ENCODE results near the gene CEP68.

Gene CEP68

GRCh38 chr2:65059071-65059470 lies 2.9 kb downstream of the CEP68 start:
- no peak for DNase-seq

- DNase-seq = no peak
Observed at GRCh38 chr2:65061146-65061909, 5.1 kb downstream of the CEP68 start.

- DNase-seq = no peak
Observed at GRCh38 chr2:65061910-65062339, 5.7 kb downstream of the CEP68 start.

- no peak for DNase-seq
Observed at GRCh38 chr2:65062843-65063825, 6.9 kb downstream of the CEP68 start.

GRCh38 chr2:65064728-65065552 lies 8.7 kb downstream of the CEP68 start:
- no peak for DNase-seq

GRCh38 chr2:65067806-65068553 lies 11.8 kb downstream of the CEP68 start:
- DNase-seq = no peak

GRCh38 chr2:65069439-65069824 lies 13.2 kb downstream of the CEP68 start:
- DNase-seq = no peak

- DNase-seq = no peak
Observed at GRCh38 chr2:65070172-65070830, 14.1 kb downstream of the CEP68 start.

GRCh38 chr2:65070856-65071255 lies 14.6 kb downstream of the CEP68 start:
- no peak for DNase-seq

- no peak for DNase-seq
Observed at GRCh38 chr2:65071499-65072180, 15.4 kb downstream of the CEP68 start.

GRCh38 chr2:65072181-65072970 lies 16.2 kb downstream of the CEP68 start:
- DNase-seq = no peak

GRCh38 chr2:65073879-65074565 lies 17.8 kb downstream of the CEP68 start:
- DNase-seq = no peak

GRCh38 chr2:65075176-65075575 lies 19.0 kb downstream of the CEP68 start:
- DNase-seq = no peak

GRCh38 chr2:65075605-65076344 lies 19.6 kb downstream of the CEP68 start:
- DNase-seq = no peak

- DNase-seq = no peak
Observed at GRCh38 chr2:65076345-65076710, 20.1 kb downstream of the CEP68 start.

GRCh38 chr2:65077898-65078297 lies 21.7 kb downstream of the CEP68 start:
- no peak for DNase-seq

GRCh38 chr2:65079017-65079416 lies 22.8 kb downstream of the CEP68 start:
- no peak for DNase-seq

- no peak for DNase-seq
Observed at GRCh38 chr2:65081232-65081685, 25.0 kb downstream of the CEP68 start.

GRCh38 chr2:65085148-65085547 lies 28.9 kb downstream of the CEP68 start:
- DNase-seq = no peak
